HTERT RPE-1 (cell line): ENCODE data around the gene ZNF532.

Experiments used
- in situ Hi-C: fragments of 300-500 bp; cut with MboI; formaldehyde crosslinking; loops from 4 replicates; pipeline ENCODE4 v1.14.3; 2020; ENCODE audit warnings: low sequenced_read_pairs

ZNF532 gene

DNA sequence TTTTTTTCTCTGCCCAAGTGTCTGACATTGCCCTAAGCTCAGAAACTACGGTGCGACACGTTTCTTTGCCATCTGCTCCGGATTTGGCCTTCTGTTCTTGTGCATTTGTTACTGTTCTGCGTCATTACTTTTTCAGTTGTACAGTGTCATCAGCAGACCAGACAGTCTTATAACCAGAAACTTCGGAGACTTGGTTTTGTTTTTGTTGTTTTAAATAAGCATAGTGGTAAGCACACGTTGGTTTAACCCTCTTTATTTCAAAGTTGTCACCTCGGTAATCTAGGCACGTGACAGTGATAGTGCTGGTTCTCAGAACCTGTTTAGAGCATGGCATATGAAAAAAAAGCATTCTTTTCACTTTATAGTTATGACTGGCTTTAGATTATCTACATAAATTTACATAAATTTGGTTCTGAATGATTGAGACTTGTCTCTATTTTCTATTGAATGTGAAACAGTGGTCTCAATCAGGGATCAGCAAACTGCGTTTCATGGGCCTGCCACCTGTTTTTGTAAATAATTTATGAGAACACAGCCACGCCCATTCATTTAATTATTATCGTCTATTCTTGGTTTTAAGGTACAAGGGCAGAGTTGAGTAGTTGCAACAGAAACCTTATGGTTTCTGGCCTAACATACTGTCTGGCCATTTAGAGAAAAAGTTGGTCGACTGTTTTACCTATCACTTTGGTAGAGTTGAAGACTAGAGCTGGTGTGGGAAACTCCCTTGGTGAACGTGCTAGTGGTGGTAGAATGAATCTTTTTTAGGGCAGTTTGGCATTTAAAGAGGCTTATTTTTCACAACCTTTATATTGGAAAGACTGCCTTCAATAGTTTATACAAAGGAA, 106.5 kb downstream of the ZNF532 start:
- in situ Hi-C loops, result no loop called here

DNA sequence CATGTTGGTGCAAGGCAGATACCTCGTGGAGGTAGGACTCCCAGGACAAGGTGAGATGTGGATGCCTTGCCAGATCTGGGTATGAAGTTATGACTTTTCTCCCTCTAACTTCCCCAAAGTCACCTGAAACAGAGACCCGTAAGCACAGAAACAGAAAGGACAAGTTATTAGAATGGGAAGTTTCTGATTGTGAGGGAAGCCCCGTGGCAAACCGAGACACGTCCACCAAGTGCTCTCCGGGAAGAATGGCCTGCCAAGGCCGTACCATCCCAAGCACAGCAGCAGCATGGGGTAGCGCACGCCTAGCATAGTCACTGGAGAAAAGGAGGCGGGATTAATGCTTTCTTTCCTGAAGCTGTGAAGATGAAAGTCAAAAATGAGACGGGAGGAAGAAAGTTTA, 110.6 kb downstream of the ZNF532 start:
- in situ Hi-C loops, result no loop called here

DNA sequence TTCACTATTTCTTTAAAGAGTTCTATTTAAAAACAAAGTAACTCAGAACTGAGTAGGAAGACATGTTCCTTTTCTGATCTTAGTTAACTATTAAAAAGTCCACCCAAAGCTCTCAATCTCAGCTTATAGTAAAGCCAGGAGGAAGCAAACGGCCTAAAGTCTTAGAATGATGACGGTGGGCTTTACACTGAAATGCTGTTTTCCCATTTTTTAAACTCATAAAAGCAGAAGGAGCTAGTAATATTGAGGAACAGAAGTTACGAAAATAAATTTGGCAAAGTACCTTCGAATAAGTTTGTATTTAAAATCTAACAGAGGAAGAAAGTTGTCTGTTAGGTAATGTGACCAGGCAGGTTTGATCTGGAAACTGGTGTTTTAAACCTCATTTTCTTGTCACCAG, 111.1 kb downstream of the ZNF532 start:
- in situ Hi-C loops, result no loop called here

DNA sequence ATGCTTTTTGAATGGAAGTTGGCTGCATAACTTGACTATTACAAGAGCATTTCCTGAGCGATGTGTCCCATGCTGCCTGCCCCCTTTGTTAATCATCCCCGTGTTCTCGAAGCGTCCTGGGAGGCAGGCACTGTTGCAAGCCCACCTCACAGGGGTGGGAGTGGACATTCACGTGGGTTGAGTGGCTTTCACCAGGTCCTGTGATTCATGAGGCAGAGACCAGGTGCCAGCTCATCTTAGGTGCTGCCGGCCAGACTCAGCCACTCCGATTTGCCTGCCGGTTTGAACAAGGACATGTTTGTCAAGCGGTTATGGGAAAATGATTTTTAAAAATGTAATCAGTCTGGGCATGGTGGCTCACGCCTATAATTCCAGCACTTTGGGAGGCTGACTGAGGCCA, 112.5 kb downstream of the ZNF532 start:
- in situ Hi-C loops, result no loop called here

DNA sequence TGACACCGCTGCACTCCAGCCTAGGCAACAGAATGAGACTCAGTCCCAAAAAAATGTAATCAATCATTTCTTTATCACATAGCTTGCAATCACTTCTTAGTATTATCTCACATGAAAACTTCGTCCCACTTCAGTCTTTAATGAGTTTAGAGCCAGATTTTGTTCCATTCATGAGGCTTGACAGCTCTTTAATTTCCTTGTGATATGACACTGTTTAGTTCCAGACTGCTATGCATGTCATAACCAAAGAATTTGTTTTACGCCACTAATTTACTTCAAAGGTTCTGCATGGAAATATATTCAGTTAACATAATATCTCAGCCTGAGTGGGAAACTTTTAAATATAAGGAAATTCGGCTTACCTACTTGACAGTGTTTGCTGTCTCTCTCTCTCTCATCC, 113.1 kb downstream of the ZNF532 start:
- in situ Hi-C loops, result no loop called here

DNA sequence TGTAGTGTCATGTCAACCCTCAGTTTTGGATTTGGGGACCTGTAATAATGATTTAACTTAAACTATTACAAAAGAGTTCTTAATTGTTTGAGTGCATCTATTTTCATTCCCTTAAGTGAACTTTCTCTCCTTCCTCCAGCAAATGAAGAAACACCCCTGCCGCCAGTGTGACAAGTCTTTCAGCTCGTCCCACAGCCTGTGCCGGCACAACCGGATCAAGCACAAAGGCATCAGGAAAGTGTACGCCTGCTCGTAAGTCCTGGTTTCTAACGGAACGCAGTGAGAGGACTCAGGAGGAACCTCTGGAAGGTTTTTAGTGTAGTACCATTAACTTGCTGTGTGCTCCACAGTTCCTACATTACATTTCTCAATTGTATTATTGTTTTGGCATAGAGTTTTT, 114.2 kb downstream of the ZNF532 start:
- in situ Hi-C loops, result no loop called here

DNA sequence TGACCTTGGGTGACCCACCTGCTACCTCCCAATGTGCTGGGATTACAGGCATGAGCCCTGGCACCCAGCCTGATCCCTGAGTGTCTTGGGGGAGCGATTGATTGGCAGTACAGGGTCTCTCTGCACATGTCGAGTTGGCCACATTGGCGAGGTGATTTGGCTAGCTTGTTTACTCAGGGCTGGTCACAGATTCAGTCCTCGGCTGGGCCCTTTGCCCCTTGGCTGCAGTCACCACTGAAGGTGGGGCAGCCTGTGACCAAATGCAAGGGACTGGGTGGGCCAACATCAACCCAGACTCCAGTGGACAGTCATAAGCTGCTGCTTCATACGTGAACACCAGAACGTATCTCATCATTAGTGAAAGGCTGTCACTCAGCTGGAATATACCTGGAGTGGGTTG, 114.9 kb downstream of the ZNF532 start:
- in situ Hi-C loops, result no loop called here

DNA sequence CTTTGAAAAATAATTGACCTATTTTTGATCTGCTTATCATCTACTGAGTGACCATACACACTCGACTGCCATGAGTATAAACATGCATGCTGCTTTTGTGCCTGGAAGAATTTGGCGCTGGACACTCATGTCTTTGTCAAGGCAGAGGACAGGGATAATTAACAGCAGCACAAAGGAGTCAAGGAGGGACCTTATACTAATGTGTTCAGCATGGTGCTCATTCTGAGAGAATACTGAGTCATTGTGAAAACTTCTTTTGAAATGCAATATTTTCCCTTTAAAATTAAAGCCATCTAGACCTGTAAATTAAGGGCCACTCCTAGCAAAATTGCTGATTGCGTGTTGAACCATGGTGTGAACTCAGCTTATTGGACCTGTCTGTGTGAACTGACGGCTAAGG, 116.3 kb downstream of the ZNF532 start:
- in situ Hi-C loops, result no loop called here

DNA sequence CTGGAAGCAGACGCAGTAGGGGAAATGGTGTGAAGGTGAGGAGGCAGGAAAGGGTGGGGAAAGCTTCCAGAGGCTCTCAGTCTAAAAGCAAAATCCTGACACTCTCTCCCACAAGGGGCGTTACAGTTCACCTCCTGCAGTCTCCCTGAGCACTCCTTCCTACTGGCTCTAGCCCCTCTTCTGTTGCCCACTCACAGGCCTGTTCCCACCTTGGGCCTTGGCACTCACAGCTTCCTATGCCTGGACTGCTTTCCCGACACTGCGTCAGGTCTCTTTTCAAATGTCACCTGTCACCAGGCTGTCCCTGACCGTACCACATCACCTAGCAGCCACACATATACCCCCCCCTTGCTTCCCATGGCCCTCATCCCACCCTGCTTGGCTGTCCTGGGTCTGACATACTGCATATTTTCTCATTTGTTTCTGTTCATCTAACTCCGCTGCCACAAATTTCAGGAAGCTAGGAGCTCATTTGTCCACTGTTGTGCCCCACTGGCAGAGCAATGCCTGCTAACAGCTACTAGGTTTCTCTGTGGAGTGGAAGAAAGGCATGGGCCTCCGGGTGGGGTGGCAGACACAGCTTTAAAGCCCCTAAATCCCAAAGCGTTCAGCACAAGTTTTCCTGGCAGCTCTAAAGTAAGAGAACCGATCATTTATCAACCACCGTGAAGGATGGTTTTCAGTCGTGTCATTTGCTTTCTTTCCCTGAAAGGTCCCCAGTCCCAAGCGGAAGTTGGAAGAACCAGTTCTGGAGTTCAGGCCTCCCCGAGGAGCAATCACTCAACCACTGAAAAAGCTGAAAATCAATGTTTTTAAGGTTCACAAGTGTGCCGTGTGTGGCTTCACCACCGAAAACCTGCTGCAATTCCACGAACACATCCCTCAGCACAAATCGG, 118.8 kb downstream of the ZNF532 start:
- in situ Hi-C loops, result no loop called here

DNA sequence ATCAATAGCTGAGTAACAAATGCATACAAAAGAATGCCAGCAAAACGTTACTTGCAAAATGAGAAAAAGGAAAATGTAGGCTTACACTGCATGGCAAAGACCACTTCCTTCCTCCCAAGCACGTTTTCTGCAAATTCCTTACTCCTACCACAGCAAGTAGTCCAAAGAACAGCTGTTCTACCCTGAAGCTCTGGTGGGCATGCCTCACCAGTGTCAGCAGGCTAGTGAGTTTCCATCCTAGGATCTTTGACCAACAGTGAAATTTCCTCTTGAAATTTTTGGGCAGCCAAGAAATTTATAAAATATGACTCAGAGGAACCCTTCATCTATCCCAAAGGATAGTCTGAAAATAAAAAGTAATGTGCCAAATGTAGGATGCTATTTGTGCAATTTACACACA, 123.9 kb downstream of the ZNF532 start:
- in situ Hi-C loops, result no loop called here

DNA sequence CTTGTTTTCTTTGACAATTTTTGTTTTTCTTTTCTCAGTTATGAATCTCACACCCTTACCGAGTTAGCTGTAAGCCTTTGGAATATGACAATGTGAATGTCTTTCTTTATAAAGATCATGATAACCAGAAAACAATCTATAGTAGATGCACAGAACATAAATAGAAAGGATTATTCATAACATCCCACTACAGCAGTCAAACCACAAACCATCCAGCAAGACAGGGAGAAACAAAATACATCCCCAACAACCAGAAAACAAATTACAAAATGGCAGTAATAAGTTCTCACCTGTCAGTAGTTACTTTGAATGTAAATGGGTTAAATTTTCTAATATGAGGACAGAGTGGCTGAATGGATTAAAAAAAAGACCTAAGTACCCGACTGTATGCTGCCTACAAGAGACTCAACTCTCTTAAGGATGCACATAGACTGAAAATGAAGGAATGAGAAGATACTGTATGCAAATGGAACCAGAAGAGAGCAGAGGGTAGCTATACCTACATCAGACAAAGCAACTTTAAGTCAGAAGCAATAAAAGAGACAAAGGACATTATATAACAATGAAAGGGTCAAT, 124.6 kb downstream of the ZNF532 start:
- in situ Hi-C loops, result no loop called here

DNA sequence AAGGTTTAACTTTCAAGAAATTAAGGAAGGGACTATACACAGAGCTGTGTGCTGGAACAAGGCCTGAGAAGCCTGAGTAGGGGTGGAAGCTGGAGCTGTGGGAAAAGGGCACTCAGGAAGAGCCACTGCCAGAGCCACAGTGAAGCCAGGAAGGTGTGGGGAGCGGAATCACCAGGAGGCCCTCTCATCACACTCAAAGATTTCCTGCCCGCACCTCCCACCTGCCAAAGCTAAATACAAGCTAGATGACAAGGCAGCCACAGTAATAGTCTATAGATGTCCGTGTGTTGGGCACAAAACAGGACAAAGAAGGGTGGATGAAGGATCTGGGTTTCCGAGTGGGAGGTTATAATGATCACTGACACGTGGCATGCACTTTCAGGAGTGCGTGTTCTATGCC, 126.0 kb downstream of the ZNF532 start:
- in situ Hi-C loops, result no loop called here

DNA sequence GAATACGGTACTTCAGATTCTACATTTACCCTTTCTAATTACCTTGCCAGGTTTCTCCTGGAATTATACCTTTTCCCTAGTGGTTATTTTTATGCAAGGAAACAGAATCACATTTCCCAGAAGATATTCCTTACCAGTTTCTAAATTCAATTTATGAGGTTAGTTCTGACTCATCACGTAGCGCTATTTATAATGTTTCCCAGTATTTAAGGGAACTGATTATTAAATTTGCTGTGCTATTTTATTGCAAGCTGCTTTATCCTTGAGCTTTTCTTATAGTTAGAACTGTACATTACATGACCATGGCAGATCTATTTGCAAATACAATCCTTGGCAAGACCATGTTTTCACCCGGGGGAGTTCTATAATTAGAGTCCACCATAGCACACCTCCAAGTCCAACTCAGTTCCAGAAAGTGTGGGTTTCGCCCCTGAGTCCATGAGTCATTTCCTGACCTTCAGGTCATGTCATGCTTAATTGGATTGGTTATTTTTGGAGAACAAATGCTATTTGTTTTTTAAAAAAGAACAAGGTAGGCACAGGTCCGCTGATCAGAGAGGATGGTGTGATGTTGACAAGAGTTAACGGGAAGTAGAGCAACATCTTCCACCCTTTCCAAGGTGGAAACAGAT, 126.6 kb downstream of the ZNF532 start:
- in situ Hi-C loops, result no loop called here

DNA sequence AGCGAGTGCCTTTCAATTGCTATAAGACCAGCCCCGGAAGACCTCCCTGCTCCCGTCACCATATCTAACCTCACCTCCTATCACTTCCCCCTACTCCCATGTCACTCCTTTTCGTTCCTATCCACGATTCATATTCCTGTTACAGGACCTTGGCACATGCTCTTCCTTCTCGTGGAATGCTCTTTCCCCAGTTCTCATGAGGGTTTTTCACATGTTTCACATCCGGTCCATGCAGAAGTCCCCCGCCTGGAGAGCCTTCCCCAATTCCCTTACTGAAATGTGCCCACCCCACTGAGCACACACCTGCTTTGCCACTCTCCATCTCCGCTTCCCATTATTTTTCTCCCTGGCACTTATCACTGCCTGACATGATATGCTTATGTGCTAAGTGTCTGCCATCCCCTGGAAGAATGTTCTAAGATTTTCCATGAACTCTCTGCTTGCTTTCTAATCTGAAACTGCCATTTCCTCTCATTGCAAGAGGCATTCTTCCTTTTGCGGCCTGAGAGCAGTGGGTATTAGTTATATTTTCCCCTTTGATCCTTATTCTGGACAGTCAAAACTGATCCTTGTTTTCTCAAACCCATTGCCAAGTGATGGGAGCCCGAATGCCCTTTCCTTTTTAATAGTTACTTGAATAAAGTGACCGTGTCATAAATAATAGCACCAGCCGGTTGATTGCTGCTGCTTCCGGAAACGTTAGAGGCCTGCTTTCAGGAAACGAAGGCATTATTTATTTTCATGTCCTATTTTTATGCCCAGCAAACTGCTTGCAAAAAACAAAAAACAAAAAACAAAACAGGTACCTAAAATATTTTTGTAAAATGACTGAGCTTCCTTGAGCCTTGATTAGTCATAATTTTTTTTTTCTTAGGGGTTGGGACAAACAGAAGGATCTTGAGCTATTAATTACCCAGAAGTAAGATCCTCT, 127.9 kb downstream of the ZNF532 start:
- in situ Hi-C loops, result no loop called here

DNA sequence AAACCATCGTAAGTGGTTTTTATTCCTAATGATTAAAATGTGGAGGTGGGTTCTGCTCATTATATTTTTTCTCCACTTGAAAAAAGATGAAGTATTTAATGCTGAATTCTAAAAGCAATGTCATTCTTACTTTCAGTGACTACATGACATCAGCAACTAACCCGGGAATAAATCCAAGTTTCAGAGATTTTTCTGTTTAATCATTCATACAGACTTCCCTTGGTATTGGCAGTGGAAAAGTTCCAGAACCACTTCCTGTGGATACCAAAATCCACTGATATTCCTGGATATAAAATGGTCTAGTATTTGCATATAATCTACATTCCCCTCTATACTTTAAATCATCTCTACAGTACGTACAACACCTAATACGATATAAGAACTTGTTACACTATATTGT, 128.6 kb downstream of the ZNF532 start:
- in situ Hi-C loops, result no loop called here

DNA sequence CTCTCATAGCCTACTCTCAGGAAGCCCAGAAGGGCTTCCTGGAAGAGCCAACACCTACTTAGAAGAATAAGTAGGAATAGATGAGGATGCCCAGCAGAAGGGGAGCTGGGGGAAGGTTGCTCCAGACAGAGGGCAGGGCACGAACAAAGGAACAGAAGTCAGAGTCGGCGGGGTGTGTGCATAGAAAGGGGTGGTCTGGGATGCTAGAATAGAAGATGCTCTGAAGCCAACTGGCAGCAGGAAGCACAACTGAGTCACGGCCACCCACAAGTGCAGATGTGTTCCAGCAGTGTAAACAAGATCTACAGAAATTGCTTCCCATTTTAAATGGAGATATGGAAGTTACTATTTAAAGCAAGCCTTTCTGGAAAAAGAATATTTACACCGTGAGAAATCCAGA, 131.0 kb downstream of the ZNF532 start:
- in situ Hi-C loops, result no loop called here

DNA sequence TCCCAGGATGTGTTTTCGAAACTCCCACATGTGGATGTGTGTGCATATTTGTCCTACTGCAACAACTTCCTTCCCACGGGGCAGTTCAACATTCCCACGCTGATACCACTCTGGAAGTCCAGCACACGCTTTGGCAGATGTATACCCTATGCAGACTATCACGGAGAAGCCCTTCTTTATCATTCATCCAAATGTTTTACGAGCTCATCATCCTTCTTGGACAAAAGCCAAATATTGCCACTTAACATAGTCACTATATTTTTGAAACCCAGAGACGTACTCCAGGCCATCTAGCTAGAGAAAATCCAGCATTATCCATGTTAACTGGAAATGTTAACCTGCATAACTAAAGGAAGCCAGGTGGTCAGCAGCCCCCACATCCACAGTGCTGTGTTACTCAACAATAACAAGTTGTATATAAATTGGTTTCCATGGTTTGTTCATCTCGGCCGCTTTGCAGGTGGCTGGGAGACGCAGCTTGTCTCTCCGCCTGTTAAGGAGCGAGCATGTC, 131.5 kb downstream of the ZNF532 start:
- in situ Hi-C loops, result no loop called here

DNA sequence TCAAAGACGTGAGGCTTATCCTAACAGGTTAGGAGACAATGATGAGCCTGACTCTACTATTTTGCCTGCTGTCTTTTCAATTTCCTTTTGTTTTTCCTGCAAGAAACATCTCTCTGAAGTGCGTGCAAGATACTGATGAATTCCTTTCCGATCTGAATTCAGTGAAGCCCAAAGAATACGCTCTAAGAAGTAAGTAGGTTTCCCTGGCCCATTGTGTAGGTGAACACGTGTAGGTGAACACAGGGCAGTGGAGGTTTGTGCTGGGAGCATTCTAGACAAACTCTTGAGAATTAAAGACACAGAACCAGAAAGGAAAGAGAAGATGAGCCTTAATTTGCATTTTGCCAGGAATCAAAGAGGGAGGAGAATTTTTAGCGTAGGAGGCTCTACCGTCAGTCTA, 132.0 kb downstream of the ZNF532 start:
- in situ Hi-C loops, result no loop called here

DNA sequence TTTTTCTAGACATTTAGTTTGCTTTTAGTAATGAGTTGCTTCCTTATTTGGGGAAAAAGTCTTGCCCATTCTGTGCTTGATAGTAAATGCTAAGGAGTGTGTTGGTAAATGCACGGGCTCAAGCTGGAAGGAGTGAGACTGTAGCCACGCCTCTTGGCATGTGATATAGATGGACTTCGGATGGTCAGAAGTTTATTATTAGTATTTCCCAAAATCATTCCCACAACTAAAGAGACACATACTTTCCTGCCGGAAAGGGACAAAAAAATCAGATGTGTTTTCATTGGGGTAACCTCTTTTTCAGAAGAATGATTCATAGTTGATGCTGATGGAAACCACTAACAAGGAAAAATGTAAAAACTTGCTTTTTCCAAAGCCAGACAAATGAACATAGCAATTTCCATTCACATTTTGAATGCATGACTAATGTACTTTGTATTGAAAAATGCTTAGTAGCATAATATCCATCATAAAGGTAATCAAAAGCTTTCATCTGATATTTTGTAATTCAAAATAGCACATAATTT, 133.2 kb downstream of the ZNF532 start:
- in situ Hi-C loops, result no loop called here
